ENCODE measurements around the gene LRMDA.

LRMDA gene

GRCh38 chr10:75542084-75542483 lies 110.7 kb downstream of the LRMDA start:
- DNase-seq (ENCODE audit: low spot score), result no peak

GRCh38 chr10:75542906-75543305 lies 111.5 kb downstream of the LRMDA start:
- no peak for DNase-seq (ENCODE audit: low spot score)

- no peak for DNase-seq (ENCODE audit: low spot score)
Observed at GRCh38 chr10:75544386-75544785, 113.0 kb downstream of the LRMDA start.

- DNase-seq (ENCODE audit: low spot score), result no peak
Observed at GRCh38 chr10:75544993-75545706, 113.7 kb downstream of the LRMDA start.

GRCh38 chr10:75546004-75546403 lies 114.6 kb downstream of the LRMDA start:
- DNase-seq (ENCODE audit: low spot score), result no peak

- DNase-seq (ENCODE audit: low spot score), result no peak
Observed at GRCh38 chr10:75547391-75548298, 116.2 kb downstream of the LRMDA start.

GRCh38 chr10:75548356-75548755 lies 116.9 kb downstream of the LRMDA start:
- no peak for DNase-seq (ENCODE audit: low spot score)

GRCh38 chr10:75550191-75550590 lies 118.8 kb downstream of the LRMDA start:
- DNase-seq (ENCODE audit: low spot score), result no peak

GRCh38 chr10:75552171-75552570 lies 120.7 kb downstream of the LRMDA start:
- no peak for DNase-seq (ENCODE audit: low spot score)

- no peak for DNase-seq (ENCODE audit: low spot score)
Observed at GRCh38 chr10:75553550-75553949, 122.1 kb downstream of the LRMDA start.

- DNase-seq (ENCODE audit: low spot score), result no peak
Observed at GRCh38 chr10:75555323-75555722, 123.9 kb downstream of the LRMDA start.

- no peak for DNase-seq (ENCODE audit: low spot score)
Observed at GRCh38 chr10:75556320-75556719, 124.9 kb downstream of the LRMDA start.

GRCh38 chr10:75565286-75566251 lies 134.1 kb downstream of the LRMDA start:
- no peak for DNase-seq (ENCODE audit: low spot score)

GRCh38 chr10:75568450-75569130 lies 137.2 kb downstream of the LRMDA start:
- no peak for DNase-seq (ENCODE audit: low spot score)

- no peak for DNase-seq (ENCODE audit: low spot score)
Observed at GRCh38 chr10:75569506-75569905, 138.1 kb downstream of the LRMDA start.

- no peak for DNase-seq (ENCODE audit: low spot score)
Observed at GRCh38 chr10:75572478-75572877, 141.1 kb downstream of the LRMDA start.

GRCh38 chr10:75575940-75576339 lies 144.5 kb downstream of the LRMDA start:
- DNase-seq (ENCODE audit: low spot score), result no peak

GRCh38 chr10:75582102-75582501 lies 150.7 kb downstream of the LRMDA start:
- no peak for DNase-seq (ENCODE audit: low spot score)

- DNase-seq (ENCODE audit: low spot score), result no peak
Observed at GRCh38 chr10:75585294-75585693, 153.9 kb downstream of the LRMDA start.

GRCh38 chr10:75586814-75587213 lies 155.4 kb downstream of the LRMDA start:
- DNase-seq (ENCODE audit: low spot score), result no peak

- DNase-seq (ENCODE audit: low spot score), result no peak
Observed at GRCh38 chr10:75588031-75588430, 156.6 kb downstream of the LRMDA start.

Data from CD4-positive, alpha-beta T cell treated with Interleukin-2 at 100 ng/mL for 4 hours (primary cell).